Astrocyte of the cerebellum (primary cell): Measurements from ENCODE around the gene GPS1.

Experiments used
- DNase-seq: peaks from one replicate; pipeline ENCODE4 v3.0.0-alpha.2; 2011; ENCODE audit warnings: low read depth
- H3K4me3 ChIP-seq: 2 replicates; pipeline ENCODE4 v1.5.1; 2011; ENCODE audit warnings: mild to moderate bottlenecking, low read depth, low read length, moderate library complexity
- CTCF ChIP-seq: IDR thresholded peaks from 2 replicates; pipeline ENCODE4 v1.5.1; 2012; ENCODE audit warnings: low read length, low read depth, moderate library complexity, mild to moderate bottlenecking; ENCODE audit errors: missing control alignments
- in situ Hi-C: cut with HindIII; loops from 2 replicates; pipeline ENCODE4 v1.10.0; 2017; ENCODE audit warnings: low sequenced_read_pairs

The GPS1 gene

GRCh38 chr17:82058230-82058854, 6.6 kb downstream of the GPS1 start:
- no peak for DNase-seq
- H3K4me3 ChIP-seq = no peak overlapping the region
- in situ Hi-C loops = no loop called here
- no peak for TF ChIP-seq CTCF

- no peak overlapping the region for H3K4me3 ChIP-seq
- in situ Hi-C loops = no loop called here
- no peak for TF ChIP-seq CTCF
- no peak for DNase-seq
These were observed 7.2 kb downstream of the GPS1 start for GRCh38 chr17:82058855-82059249.

GRCh38 chr17:82059272-82060000, 7.7 kb downstream of the GPS1 start:
- in situ Hi-C loops = no loop called here
- H3K4me3 ChIP-seq = no peak overlapping the region
- no peak for DNase-seq
- TF ChIP-seq CTCF = no peak

- TF ChIP-seq CTCF = no peak
- no peak for DNase-seq
- in situ Hi-C loops = no loop called here
- H3K4me3 ChIP-seq = no peak overlapping the region
These were observed 8.3 kb downstream of the GPS1 start for GRCh38 chr17:82060001-82060380.

- no peak overlapping the region for H3K4me3 ChIP-seq
- DNase-seq = no peak
- no peak for TF ChIP-seq CTCF
- in situ Hi-C loops = no loop called here
These were observed 8.9 kb downstream of the GPS1 start for GRCh38 chr17:82060614-82061013.

GRCh38 chr17:82061047-82061925, 9.6 kb downstream of the GPS1 start:
- in situ Hi-C loops = no loop called here
- H3K4me3 ChIP-seq = no peak overlapping the region
- TF ChIP-seq CTCF = no peak
- no peak for DNase-seq
